WTC11 (cell line): ENCODE data around the gene C9orf153. TPM values are rescaled to one million over a fixed set of nuclear protein-coding genes. Genes with fewer than 3 reads are reported as not detected.

ENCODE experiments used
- ATAC-seq: fragments of 200-7000 bp; cut with Tn5 transposase; 2 replicates; pipeline ENCODE4 v1.10.0; 2021; ENCODE audit warnings: mild to moderate bottlenecking, moderate library complexity
- CTCF ChIA-PET: fragments of 300-600 bp; sonication (Branson Sonifier 250); formaldehyde crosslinking; loops from one replicate; lab custom pipeline; 2021; ENCODE audit warnings: antibody characterized with exemption; lab: Charles Lee
- POLR2A ChIA-PET: fragments of 350-600 bp; sonication (Branson Sonifier 250); formaldehyde crosslinking; loops from one replicate; lab custom pipeline; 2021; ENCODE audit warnings: antibody characterized with exemption; lab: Charles Lee
- DNase-seq: peaks from one replicate; pipeline ENCODE4 v3.0.0; 2021; ENCODE audit warnings: low spot score
- H3K27ac Mint-ChIP-seq: 2 replicates; pipeline ENCODE4 v1.8.0; 2021; ENCODE audit warnings: mixed read lengths
- H3K27me3 Mint-ChIP-seq: 2 replicates; pipeline ENCODE4 v1.8.0; 2021; ENCODE audit warnings: low read depth, mild to moderate bottlenecking, moderate library complexity, mixed read lengths
- H3K36me3 Mint-ChIP-seq: 2 replicates; pipeline ENCODE4 v1.8.0; 2021; ENCODE audit warnings: mixed read lengths
- H3K4me1 Mint-ChIP-seq: 2 replicates; pipeline ENCODE4 v1.8.0; 2022; ENCODE audit warnings: mixed read lengths
- H3K4me3 Mint-ChIP-seq: 2 replicates; pipeline ENCODE4 v1.8.0; 2021; ENCODE audit warnings: mild to moderate bottlenecking, moderate library complexity, mixed read lengths
- H3K9me3 Mint-ChIP-seq: 2 replicates; pipeline ENCODE4 v1.8.0; 2021; ENCODE audit warnings: mixed read lengths
- AR ChIP-seq: fragments of 250-450 bp; sonication (Bioruptor Pico); IDR thresholded peaks from 2 replicates; pipeline ENCODE4 v1.9.0; 2021; ENCODE audit warnings: mild to moderate bottlenecking
- ATF1 ChIP-seq: sonication (generic); formaldehyde crosslinking; IDR thresholded peaks from 2 replicates; pipeline ENCODE4 v1.8.1; 2023; ENCODE audit warnings: mild to moderate bottlenecking, moderate library complexity, missing genetic modification reagents
- ATF2 ChIP-seq: sonication (generic); formaldehyde crosslinking; IDR thresholded peaks from 2 replicates; pipeline ENCODE4 v1.8.1; 2022; ENCODE audit warnings: low read depth, missing genetic modification reagents, borderline replicate concordance
- CDX4 ChIP-seq: fragments of 250-450 bp; sonication (Bioruptor Pico); IDR thresholded peaks from 2 replicates; pipeline ENCODE4 v1.9.0; 2021; ENCODE audit warnings: moderate library complexity, mild to moderate bottlenecking, inconsistent platforms, borderline replicate concordance
- CREB1 ChIP-seq: sonication (generic); formaldehyde crosslinking; IDR thresholded peaks from 2 replicates; pipeline ENCODE4 v1.8.0; 2023; ENCODE audit warnings: mild to moderate bottlenecking, missing genetic modification reagents
- ESRRA ChIP-seq: sonication (generic); formaldehyde crosslinking; IDR thresholded peaks from 2 replicates; pipeline ENCODE4 v1.8.1; 2022; ENCODE audit warnings: mild to moderate bottlenecking, missing genetic modification reagents, borderline replicate concordance
- FOXP1 ChIP-seq: sonication (generic); formaldehyde crosslinking; IDR thresholded peaks from 2 replicates; pipeline ENCODE4 v1.8.0; 2022; ENCODE audit warnings: missing genetic modification reagents, mild to moderate bottlenecking, moderate library complexity, borderline replicate concordance
- GRHL2 ChIP-seq: fragments of 250-450 bp; sonication (Bioruptor Pico); IDR thresholded peaks from 2 replicates; pipeline ENCODE4 v1.8.0; 2022; ENCODE audit warnings: mild to moderate bottlenecking, moderate library complexity; ENCODE audit not compliant: insufficient replicate concordance, severe bottlenecking
- IRF1 ChIP-seq: sonication (generic); formaldehyde crosslinking; IDR thresholded peaks from 2 replicates; pipeline ENCODE4 v1.8.0; 2023; ENCODE audit warnings: missing genetic modification reagents
- PRDM15 ChIP-seq: sonication (generic); formaldehyde crosslinking; IDR thresholded peaks from 2 replicates; pipeline ENCODE4 v1.8.0; 2022; ENCODE audit warnings: missing genetic modification reagents
- PREB ChIP-seq: sonication (generic); formaldehyde crosslinking; IDR thresholded peaks from 2 replicates; pipeline ENCODE4 v1.8.1; 2022; ENCODE audit warnings: mild to moderate bottlenecking, missing genetic modification reagents, moderate library complexity, borderline replicate concordance
- SOX15 ChIP-seq: fragments of 250-450 bp; sonication (Bioruptor Pico); IDR thresholded peaks from 2 replicates; pipeline ENCODE4 v1.9.0; 2021; ENCODE audit warnings: mild to moderate bottlenecking
- STAT6 ChIP-seq: sonication (generic); formaldehyde crosslinking; conservative IDR thresholded peaks from 2 replicates; pipeline ENCODE4 v1.8.1; 2023; ENCODE audit warnings: mild to moderate bottlenecking, low read depth, missing genetic modification reagents, moderate library complexity
- ZBTB43 ChIP-seq: sonication (generic); formaldehyde crosslinking; IDR thresholded peaks from 2 replicates; pipeline ENCODE4 v1.8.1; 2023; ENCODE audit warnings: mild to moderate bottlenecking, missing genetic modification reagents
- ZNF263 ChIP-seq: sonication (generic); formaldehyde crosslinking; IDR thresholded peaks from 2 replicates; pipeline ENCODE4 v1.8.1; 2022; ENCODE audit warnings: low read depth, mild to moderate bottlenecking, moderate library complexity, missing genetic modification reagents
- total RNA-seq: library from RNA; stranded (reverse); gene quantifications from 3 replicates; pipeline ENCODE4 v1.2.3, GENCODE V29; 2021

Gene C9orf153
- total RNA-seq, 1 experiment from 2014 or later, result not detected

- no peak for TF ChIP-seq ZBTB43 (CRISPR knock-in tag)
- TF ChIP-seq SOX15 (CRISPR knock-in tag), result no peak
- TF ChIP-seq PREB, result no peak
- TF ChIP-seq ATF1, result no peak
- no peak for TF ChIP-seq AR
- TF ChIP-seq, all 79 proteins: peak for 0
Observed at GRCh38 chr9:86246752-86247161, 12.7 kb downstream of the C9orf153 start (continued).

GRCh38 chr9:86242071-86242470, 17.4 kb downstream of the C9orf153 start:
- no peaks in the 10 kb centered on the region; the same call in 1 of the 2 replicates for H3K27me3 Mint-ChIP-seq
- ChIA-PET POLR2A (interaction anchor here (0.7 kb wide), 1 partner anchor 79 kb away, joined by 4 read pairs; no protein-coding TSS in a partner anchor), CTCF (interaction anchor here (0.8 kb wide), 1 partner anchor 40 kb away, joined by 3 read pairs; no protein-coding TSS in a partner anchor)
- DNase-seq, result no peak
- 0 out of 2 replicates have a peak overlapping the region, but pooled peaks have one; percentile 5 for H3K27ac Mint-ChIP-seq
- TF ChIP-seq IRF1 (CRISPR knock-in tag) (no peak), CDX4 (CRISPR knock-in tag) (no peak), PRDM15 (CRISPR knock-in tag) (no peak)
- H3K36me3 Mint-ChIP-seq, result no peaks in the 10 kb centered on the region
- H3K9me3 Mint-ChIP-seq, result no peaks in the 10 kb centered on the region
- peaks cover 9% of the 10 kb centered on the region for H3K4me1 Mint-ChIP-seq
- ATAC-seq, result peak; percentile 60
- no peak overlapping the region for H3K4me3 Mint-ChIP-seq

GRCh38 chr9:86241216-86241615, 18.2 kb downstream of the C9orf153 start:
- ChIA-PET POLR2A (no interaction called here), CTCF (interaction anchor here (2.6 kb wide), 1 partner anchor 39 kb away, joined by 11 read pairs; no protein-coding TSS in a partner anchor)
- DNase-seq (no peak), ATAC-seq (no peak)
- H3K9me3 Mint-ChIP-seq, result no peaks in the 10 kb centered on the region
- peaks cover 3% of the 10 kb centered on the region for H3K4me1 Mint-ChIP-seq
- no peak overlapping the region for H3K4me3 Mint-ChIP-seq
- no peak overlapping the region for H3K27ac Mint-ChIP-seq
- no peaks in the 10 kb centered on the region for H3K36me3 Mint-ChIP-seq
- no peaks in the 10 kb centered on the region; the same call in 1 of the 2 replicates for H3K27me3 Mint-ChIP-seq
- TF ChIP-seq CREB1 (CRISPR knock-in tag) (no peak), ESRRA (CRISPR knock-in tag) (no peak), ATF2 (no peak), FOXP1 (CRISPR knock-in tag) (no peak), STAT6 (CRISPR knock-in tag) (no peak), GRHL2 (CRISPR knock-in tag) (no peak), ZNF263 (CRISPR knock-in tag) (no peak)
